Osteocyte (in vitro differentiated cells): ENCODE data around the gene SAMD4A. TPM values are rescaled to one million over a fixed set of nuclear protein-coding genes. Genes with fewer than 3 reads are reported as not detected.
A peak's percentile ranks its signal among the peaks of the same experiment; 100 is the strongest.

Source experiments
- DNase-seq: peaks from one replicate; pipeline ENCODE4 v3.0.0; 2021; ENCODE audit warnings: mixed read lengths; ENCODE audit not compliant: unreplicated experiment; ENCODE audit errors: extremely low spot score
- H3K27ac Mint-ChIP-seq: one replicate; pipeline ENCODE4 v1.8.0; 2021; ENCODE audit warnings: mild to moderate bottlenecking, mixed read lengths; ENCODE audit not compliant: unreplicated experiment
- H3K27me3 Mint-ChIP-seq: one replicate; pipeline ENCODE4 v1.8.0; 2021; ENCODE audit warnings: mixed read lengths; ENCODE audit not compliant: unreplicated experiment
- H3K36me3 Mint-ChIP-seq: one replicate; pipeline ENCODE4 v1.8.0; 2021; ENCODE audit warnings: mixed read lengths; ENCODE audit not compliant: unreplicated experiment
- H3K4me1 Mint-ChIP-seq: one replicate; pipeline ENCODE4 v1.8.0; 2021; ENCODE audit warnings: mixed read lengths; ENCODE audit not compliant: unreplicated experiment
- H3K4me3 Mint-ChIP-seq: one replicate; pipeline ENCODE4 v1.8.0; 2021; ENCODE audit warnings: mild to moderate bottlenecking, moderate library complexity, mixed read lengths; ENCODE audit not compliant: unreplicated experiment
- H3K9me3 Mint-ChIP-seq: one replicate; pipeline ENCODE4 v1.8.0; 2021; ENCODE audit warnings: mixed read lengths; ENCODE audit not compliant: unreplicated experiment
- CTCF ChIP-seq: fragments of 200-600 bp; sonication (generic); IDR thresholded peaks from 2 replicates; pipeline ENCODE4 v1.5.0; 2021; ENCODE audit warnings: antibody characterized with exemption, mild to moderate bottlenecking, moderate library complexity
- total RNA-seq: library from RNA; stranded (reverse); gene quantifications from 2 replicates; pipeline ENCODE4 v1.2.1, GENCODE V29; 2021

The SAMD4A gene
- total RNA-seq, 1 donor from 2014 or later, result 39.1 TPM

GRCh38 chr14:54816450-54816849, 249.5 kb downstream of the SAMD4A start:
- Mint-ChIP-seq H3K27me3 (peaks cover 19% of the 10 kb centered on the region), H3K27ac (no peak overlapping the region), H3K9me3 (no peaks in the 10 kb centered on the region), H3K36me3 (no peaks in the 10 kb centered on the region), H3K4me3 (no peak overlapping the region), H3K4me1 (peaks cover 8% of the 10 kb centered on the region)
- no peak for TF ChIP-seq CTCF
- no peak for DNase-seq

- no peak for TF ChIP-seq CTCF
- Mint-ChIP-seq H3K4me3 (no peak overlapping the region), H3K36me3 (no peaks in the 10 kb centered on the region), H3K4me1 (peaks cover 8% of the 10 kb centered on the region), H3K27ac (no peak overlapping the region), H3K27me3 (peaks cover 10% of the 10 kb centered on the region), H3K9me3 (no peaks in the 10 kb centered on the region)
- DNase-seq, result peak; percentile 53
These were observed 250.6 kb downstream of the SAMD4A start for GRCh38 chr14:54817506-54817905.

DNA sequence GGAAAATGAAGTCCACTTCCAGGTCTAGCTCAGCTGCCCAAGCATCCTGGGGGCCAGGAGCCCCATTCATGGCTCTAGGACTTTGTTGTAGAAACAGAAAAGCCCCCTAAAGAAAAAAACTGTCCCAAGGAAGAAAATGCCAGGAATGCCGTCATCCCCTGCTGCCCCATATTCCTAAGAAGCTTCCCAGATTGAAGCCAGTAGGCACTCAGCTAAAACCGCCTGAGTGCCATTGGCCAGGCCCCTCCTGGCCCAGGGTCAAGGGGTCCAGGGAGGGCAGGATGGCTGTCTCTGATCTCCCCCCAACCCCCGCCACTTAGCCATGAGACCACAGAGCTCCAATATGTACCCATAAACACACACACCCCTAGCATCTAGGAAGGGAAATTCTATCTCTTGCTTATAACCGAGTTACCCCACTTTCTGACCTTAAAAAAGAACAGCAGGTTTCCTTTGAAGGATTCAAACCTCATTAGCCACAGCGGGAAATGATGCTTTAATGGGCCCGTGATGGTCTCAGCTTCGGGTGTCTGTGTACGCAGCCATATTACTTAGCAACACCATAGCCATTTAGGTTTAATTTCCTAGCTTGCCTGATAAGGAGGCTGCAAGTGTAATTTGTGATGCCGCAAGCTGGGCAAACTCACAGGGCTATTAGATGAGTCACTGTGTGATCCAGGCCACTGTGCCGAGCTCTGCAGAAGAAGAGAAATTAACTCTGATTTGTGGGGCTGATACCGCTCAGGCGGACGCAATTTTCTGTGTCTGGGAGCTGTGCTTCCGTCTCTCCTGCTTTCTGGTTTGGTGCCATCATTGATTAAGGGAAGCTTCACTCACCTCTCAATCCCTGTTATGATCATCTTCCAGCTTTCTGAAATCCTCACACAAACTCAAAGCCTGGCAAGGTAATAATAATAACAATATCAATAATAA, 251.5 kb downstream of the SAMD4A start:
- Mint-ChIP-seq H3K4me3 (peak overlapping the region; percentile 2), H3K9me3 (no peaks in the 10 kb centered on the region), H3K27me3 (peaks cover 4% of the 10 kb centered on the region), H3K36me3 (no peaks in the 10 kb centered on the region), H3K4me1 (peaks cover 8% of the 10 kb centered on the region), H3K27ac (no peak overlapping the region)
- peak; percentile 69 for DNase-seq
- no peak for TF ChIP-seq CTCF

- TF ChIP-seq CTCF, result no peak
- Mint-ChIP-seq H3K4me1 (peaks cover 8% of the 10 kb centered on the region), H3K27ac (no peak overlapping the region), H3K4me3 (no peak overlapping the region), H3K27me3 (peaks cover 9% of the 10 kb centered on the region), H3K36me3 (no peaks in the 10 kb centered on the region), H3K9me3 (peaks cover 16% of the 10 kb centered on the region)
- peak; percentile 21 for DNase-seq
These were observed 255.8 kb downstream of the SAMD4A start for GRCh38 chr14:54822685-54823084.

GRCh38 chr14:54823757-54824549, 257.0 kb downstream of the SAMD4A start:
- H3K36me3 Mint-ChIP-seq, result no peaks in the 10 kb centered on the region
- no peak overlapping the region for H3K27ac Mint-ChIP-seq
- peaks cover 16% of the 10 kb centered on the region for H3K9me3 Mint-ChIP-seq
- no peak for TF ChIP-seq CTCF
- H3K4me3 Mint-ChIP-seq, result no peak overlapping the region
- H3K27me3 Mint-ChIP-seq, result peaks cover 17% of the 10 kb centered on the region
- no peak for DNase-seq
- H3K4me1 Mint-ChIP-seq, result peaks cover under 1% of the 10 kb centered on the region
